Neutrophil (primary cell): Measurements from ENCODE around the gene TMEM145.

Experiments
- H3K27ac ChIP-seq: fragments of 200-600 bp; sonication (generic); 2 replicates; pipeline ENCODE4 v1.5.1; 2016; ENCODE audit warnings: mild to moderate bottlenecking, moderate library complexity
- H3K27me3 ChIP-seq: fragments of 200-600 bp; sonication (generic); 2 replicates; pipeline ENCODE4 v1.6.0; 2016; ENCODE audit warnings: mild to moderate bottlenecking
- H3K36me3 ChIP-seq: fragments of 200-600 bp; sonication (generic); 2 replicates; pipeline ENCODE4 v1.5.1; 2017
- H3K4me1 ChIP-seq, 2 experiments: fragments of 200-600 bp in 1 of 2; sonication (generic) in 1 of 2; 1 replicate in 1 of 2; 2 replicates in 1 of 2; pipeline versions ENCODE4 v1.5.1 to v1.6.1; 2013 to 2016; ENCODE audit warnings: low read depth in 1 of 2, low read length in 1 of 2, mild to moderate bottlenecking in 1 of 2, moderate library complexity in 1 of 2; ENCODE audit not compliant: control insufficient read depth in 1 of 2, insufficient read depth in 1 of 2
- H3K4me3 ChIP-seq, 2 experiments: fragments of 200-600 bp in 1 of 2; sonication (generic) in 1 of 2; 1 replicate in 1 of 2; 2 replicates in 1 of 2; pipeline ENCODE4 v1.5.1; 2013 to 2016; ENCODE audit warnings: low read depth in 1 of 2, low read length in 1 of 2, mild to moderate bottlenecking in 1 of 2, moderate library complexity in 1 of 2
- H3K9me3 ChIP-seq: fragments of 200-600 bp; sonication (generic); 2 replicates; pipeline ENCODE4 v1.5.1; 2016
- TF ChIP-seq, protein P1 (sequence below): fragments of 200-600 bp; sonication (generic); IDR thresholded peaks from 2 replicates; pipeline ENCODE4 v1.5.1; 2016; ENCODE audit warnings: antibody characterized with exemption

TMEM145 gene

DNA sequence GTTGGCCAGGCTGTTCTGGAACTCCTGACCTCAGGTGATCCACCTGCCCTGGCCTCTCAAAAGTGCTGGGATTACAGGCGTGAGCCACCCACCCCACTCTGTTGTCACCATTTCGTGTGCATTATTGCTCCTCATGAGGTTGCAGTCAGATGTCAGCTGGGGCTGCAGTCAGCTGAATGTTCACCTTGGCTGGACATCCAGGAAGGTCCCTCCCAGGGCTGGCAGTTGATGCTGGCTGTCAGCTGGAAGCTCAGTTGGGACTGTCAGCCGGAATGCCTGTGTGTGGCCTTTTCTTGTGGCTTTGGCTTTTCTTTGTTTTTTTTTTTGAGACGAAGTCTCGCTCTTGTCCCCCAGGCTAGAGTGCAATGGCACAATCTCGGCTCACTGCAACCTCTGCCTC lies 18.9 kb downstream of the TMEM145 start:
- H3K4me1 ChIP-seq, result no peaks in the 10 kb centered on the region
- no peaks in the 10 kb centered on the region for H3K27me3 ChIP-seq
- TF ChIP-seq, protein P1, sequence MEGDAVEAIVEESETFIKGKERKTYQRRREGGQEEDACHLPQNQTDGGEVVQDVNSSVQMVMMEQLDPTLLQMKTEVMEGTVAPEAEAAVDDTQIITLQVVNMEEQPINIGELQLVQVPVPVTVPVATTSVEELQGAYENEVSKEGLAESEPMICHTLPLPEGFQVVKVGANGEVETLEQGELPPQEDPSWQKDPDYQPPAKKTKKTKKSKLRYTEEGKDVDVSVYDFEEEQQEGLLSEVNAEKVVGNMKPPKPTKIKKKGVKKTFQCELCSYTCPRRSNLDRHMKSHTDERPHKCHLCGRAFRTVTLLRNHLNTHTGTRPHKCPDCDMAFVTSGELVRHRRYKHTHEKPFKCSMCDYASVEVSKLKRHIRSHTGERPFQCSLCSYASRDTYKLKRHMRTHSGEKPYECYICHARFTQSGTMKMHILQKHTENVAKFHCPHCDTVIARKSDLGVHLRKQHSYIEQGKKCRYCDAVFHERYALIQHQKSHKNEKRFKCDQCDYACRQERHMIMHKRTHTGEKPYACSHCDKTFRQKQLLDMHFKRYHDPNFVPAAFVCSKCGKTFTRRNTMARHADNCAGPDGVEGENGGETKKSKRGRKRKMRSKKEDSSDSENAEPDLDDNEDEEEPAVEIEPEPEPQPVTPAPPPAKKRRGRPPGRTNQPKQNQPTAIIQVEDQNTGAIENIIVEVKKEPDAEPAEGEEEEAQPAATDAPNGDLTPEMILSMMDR, result no peak
- H3K36me3 ChIP-seq, result peaks cover 7% of the 10 kb centered on the region
- no peaks in the 10 kb centered on the region for H3K9me3 ChIP-seq
- H3K27ac ChIP-seq, result no peak overlapping the region
- H3K4me3 ChIP-seq, result no peak overlapping the region

DNA sequence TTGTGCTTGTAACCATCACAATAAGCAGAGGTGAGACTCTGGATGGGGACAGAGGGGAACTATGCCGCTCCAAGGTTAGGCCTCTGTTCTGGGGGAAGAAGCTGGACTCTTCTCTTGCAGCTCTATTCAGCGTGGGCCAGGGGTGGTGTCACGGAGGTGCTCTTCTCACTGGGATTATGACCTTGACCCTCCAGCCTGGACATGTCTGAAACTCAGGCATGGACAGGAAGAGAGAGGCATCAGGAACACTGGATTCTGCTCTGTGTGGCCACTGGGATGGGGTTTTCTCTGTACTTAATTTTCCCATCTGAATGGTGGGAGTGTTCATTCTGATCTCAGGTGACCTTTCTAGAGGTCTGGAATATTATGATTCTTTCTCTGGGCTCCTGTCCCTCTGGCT lies 19.9 kb downstream of the TMEM145 start:
- Histone ChIP-seq H3K9me3 (no peaks in the 10 kb centered on the region), H3K4me3 (no peak overlapping the region), H3K27me3 (no peaks in the 10 kb centered on the region), H3K4me1 (no peaks in the 10 kb centered on the region), H3K36me3 (peaks cover 7% of the 10 kb centered on the region), H3K27ac (no peak overlapping the region)
- TF ChIP-seq, protein P1, result no peak

DNA sequence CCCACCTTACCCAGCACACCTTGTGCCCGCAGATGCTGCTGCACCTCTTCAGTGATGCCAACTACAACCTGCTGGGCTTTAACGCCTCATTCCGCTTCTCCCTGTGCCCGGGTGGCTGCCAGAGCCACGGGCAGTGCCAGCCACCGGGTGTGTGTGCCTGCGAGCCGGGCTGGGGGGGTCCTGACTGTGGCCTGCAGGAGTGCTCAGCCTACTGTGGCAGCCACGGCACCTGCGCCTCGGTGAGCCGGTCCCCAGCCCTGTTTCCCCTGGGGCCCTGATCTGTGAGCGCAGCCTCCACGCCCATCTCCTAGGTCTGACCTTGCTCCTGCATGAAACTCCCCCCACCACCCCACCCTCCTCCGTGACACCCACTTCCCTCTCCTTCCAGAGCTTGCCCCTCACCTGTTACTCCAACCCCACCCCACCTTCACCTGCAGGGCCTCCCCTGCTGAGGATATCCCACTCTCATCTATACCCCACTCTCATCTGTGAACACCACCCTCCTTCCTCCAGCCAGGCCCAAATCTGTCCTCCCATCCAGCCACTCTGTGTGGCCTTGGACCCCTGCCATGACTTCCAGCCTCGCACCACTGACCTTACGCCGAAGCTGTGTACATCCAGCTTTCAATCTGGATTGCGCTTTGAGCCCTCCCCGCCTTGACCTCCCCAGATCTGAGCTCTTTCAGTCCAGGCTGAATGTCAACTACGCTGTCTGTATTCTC lies 21.0 kb downstream of the TMEM145 start:
- H3K9me3 ChIP-seq, result no peaks in the 10 kb centered on the region
- peaks cover 7% of the 10 kb centered on the region for H3K36me3 ChIP-seq
- H3K4me1 ChIP-seq, result no peaks in the 10 kb centered on the region
- TF ChIP-seq, protein P1, result no peak
- no peak overlapping the region for H3K27ac ChIP-seq
- no peaks in the 10 kb centered on the region for H3K27me3 ChIP-seq
- H3K4me3 ChIP-seq, result no peak overlapping the region

DNA sequence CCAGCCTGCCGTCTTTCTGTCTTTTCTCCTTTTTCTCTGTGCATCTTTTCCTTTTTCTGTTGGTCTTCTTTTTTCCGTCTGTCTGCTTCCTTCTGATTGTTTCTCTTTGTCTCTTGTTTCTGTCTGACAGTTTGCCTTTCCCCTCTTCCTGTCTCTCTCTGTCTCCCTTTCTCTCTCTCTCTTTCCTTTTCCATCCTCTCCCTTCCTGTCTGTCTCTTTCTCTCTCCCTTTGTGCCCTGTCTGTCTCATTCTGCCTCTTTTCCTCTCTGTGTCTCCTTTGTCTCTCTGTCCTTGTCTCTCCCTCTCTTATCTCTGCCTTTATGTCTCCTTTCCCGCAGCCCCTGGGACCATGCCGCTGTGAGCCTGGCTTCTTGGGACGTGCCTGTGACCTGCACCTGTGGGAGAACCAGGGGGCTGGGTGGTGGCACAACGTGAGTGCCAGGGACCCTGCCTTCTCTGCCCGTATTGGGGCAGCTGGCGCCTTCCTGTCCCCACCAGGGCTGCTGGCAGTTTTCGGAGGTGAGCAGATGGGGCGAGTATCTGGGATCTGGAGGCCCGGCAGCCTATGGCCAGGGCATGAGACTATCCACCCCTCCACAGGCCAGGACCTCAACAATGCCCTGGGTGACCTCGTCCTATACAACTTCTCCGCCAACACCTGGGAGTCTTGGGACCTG lies 21.7 kb downstream of the TMEM145 start:
- no peaks in the 10 kb centered on the region for H3K9me3 ChIP-seq
- TF ChIP-seq, protein P1, result no peak

DNA sequence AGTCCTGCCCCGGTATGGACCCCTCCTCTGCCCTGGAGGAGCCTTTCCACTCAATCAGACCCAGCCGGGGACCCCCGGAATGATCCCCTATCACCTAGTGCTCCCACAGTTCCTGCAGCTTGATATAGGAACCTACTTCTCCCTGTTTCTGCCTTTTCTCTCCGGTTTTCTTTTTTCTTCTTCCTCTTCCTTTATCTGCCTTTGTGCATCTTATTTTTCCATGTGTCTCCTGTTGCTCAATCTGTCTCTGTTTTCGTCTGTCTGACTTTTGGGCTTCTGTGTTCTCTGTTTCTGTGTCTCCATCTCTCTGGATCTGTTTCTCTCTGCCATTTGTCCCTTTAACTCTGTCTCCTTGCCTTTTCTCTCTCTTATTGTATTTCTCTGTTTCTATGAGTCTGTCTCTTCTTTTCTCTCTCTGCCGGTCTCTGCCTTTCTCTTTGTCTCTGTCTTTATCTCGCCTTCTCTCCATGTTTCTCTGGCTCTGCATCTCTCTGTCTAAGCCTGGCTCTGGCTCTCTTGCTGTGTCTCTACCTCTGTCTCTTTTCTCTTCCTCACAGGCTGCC lies 22.3 kb downstream of the TMEM145 start:
- Histone ChIP-seq H3K4me3 (no peak overlapping the region), H3K9me3 (no peaks in the 10 kb centered on the region), H3K36me3 (peaks cover 7% of the 10 kb centered on the region), H3K27ac (no peak overlapping the region), H3K4me1 (no peaks in the 10 kb centered on the region), H3K27me3 (no peaks in the 10 kb centered on the region)
- TF ChIP-seq, protein P1, result no peak

More for the DNA sequence above, 21.7 kb downstream of the TMEM145 start:
- no peaks in the 10 kb centered on the region for H3K4me1 ChIP-seq
- H3K27ac ChIP-seq, result no peak overlapping the region
- no peaks in the 10 kb centered on the region for H3K27me3 ChIP-seq
- no peak overlapping the region for H3K4me3 ChIP-seq
- H3K36me3 ChIP-seq, result peaks cover 7% of the 10 kb centered on the region
